ENCODE results near the gene PALM3.
A peak's percentile ranks its signal among the peaks of the same experiment; 100 is the strongest.

PALM3 gene

GRCh38 chr19:14061751-14062557 is at the start of gene PALM3:
Gene PALM3 (minus strand): TSS chr19:14062076. CDS start chr19:14061980, 96 bp downstream.
- FAIRE-seq (no peak), DNase-seq (ENCODE audit: insufficient read length, low spot score) (no peak)

GRCh38 chr19:14111486-14111885 is 49.6 kb upstream of the PALM3 start:
- FAIRE-seq: no peak
- no peak for DNase-seq (ENCODE audit: insufficient read length, low spot score)

- DNase-seq (ENCODE audit: insufficient read length, low spot score): no peak
- FAIRE-seq: no peak
Measured at GRCh38 chr19:14110650-14111049, 48.8 kb upstream of the PALM3 start.

- no peak for FAIRE-seq
- DNase-seq (ENCODE audit: insufficient read length, low spot score): no peak
Measured at GRCh38 chr19:14107581-14108461, 45.9 kb upstream of the PALM3 start.

GRCh38 chr19:14106840-14107239 is 45.0 kb upstream of the PALM3 start:
- DNase-seq (ENCODE audit: insufficient read length, low spot score) (no peak), FAIRE-seq (no peak)

- DNase-seq (ENCODE audit: insufficient read length, low spot score) (no peak), FAIRE-seq (no peak)
Measured at GRCh38 chr19:14105680-14106079, 43.8 kb upstream of the PALM3 start.

- FAIRE-seq (no peak), DNase-seq (ENCODE audit: insufficient read length, low spot score) (no peak)
Measured at GRCh38 chr19:14103310-14103709, 41.4 kb upstream of the PALM3 start.

GRCh38 chr19:14102756-14103155 is 40.9 kb upstream of the PALM3 start:
- no peak for DNase-seq (ENCODE audit: insufficient read length, low spot score)
- no peak for FAIRE-seq

GRCh38 chr19:14102102-14102696 is 40.3 kb upstream of the PALM3 start:
- no peak for FAIRE-seq
- DNase-seq (ENCODE audit: insufficient read length, low spot score): no peak

- no peak for DNase-seq (ENCODE audit: insufficient read length, low spot score)
- FAIRE-seq: no peak
Measured at GRCh38 chr19:14101003-14101545, 39.2 kb upstream of the PALM3 start.

- no peak for DNase-seq (ENCODE audit: insufficient read length, low spot score)
Measured at GRCh38 chr19:14097532-14098151, 35.8 kb upstream of the PALM3 start.

GRCh38 chr19:14096272-14096992 is 34.6 kb upstream of the PALM3 start:
- FAIRE-seq (no peak), DNase-seq (ENCODE audit: insufficient read length, low spot score) (no peak)

More at GRCh38 chr19:14097532-14098151, 35.8 kb upstream of the PALM3 start:
- no peak for FAIRE-seq

GRCh38 chr19:14094854-14095253 is 33.0 kb upstream of the PALM3 start:
- FAIRE-seq (no peak), DNase-seq (ENCODE audit: insufficient read length, low spot score) (no peak)

GRCh38 chr19:14093117-14093823 is 31.4 kb upstream of the PALM3 start:
- DNase-seq (ENCODE audit: insufficient read length, low spot score): no peak

GRCh38 chr19:14091813-14092462 is 30.1 kb upstream of the PALM3 start:
- FAIRE-seq: peak; percentile 80
- peak; percentile 62 for DNase-seq (ENCODE audit: insufficient read length, low spot score)

More at GRCh38 chr19:14093117-14093823, 31.4 kb upstream of the PALM3 start:
- FAIRE-seq: no peak

GRCh38 chr19:14091081-14091812 is 29.4 kb upstream of the PALM3 start:
- FAIRE-seq (no peak), DNase-seq (ENCODE audit: insufficient read length, low spot score) (peak; percentile 76)

GRCh38 chr19:14090509-14091080 is 28.7 kb upstream of the PALM3 start, which contains the start of gene SAMD1:
Gene SAMD1 (minus strand): TSS chr19:14090751.
- DNase-seq (ENCODE audit: insufficient read length, low spot score) (peak; percentile 81), FAIRE-seq (no peak)

All from GM19239 (cell line).